ENCODE measurements around the gene RDH5. TPM values are rescaled to one million over a fixed set of nuclear protein-coding genes. Genes with fewer than 3 reads are reported as not detected.
A peak's percentile ranks its signal among the peaks of the same experiment; 100 is the strongest.

RDH5 gene
- total and polyA plus RNA-seq, 10 donors: 4.7 to 17.4 (median 12.9) TPM

- H3K9me3 ChIP-seq: no peaks in the 10 kb centered on the region
- no peak overlapping the region for H3K27ac ChIP-seq
- peaks cover 0 to 14% (median 0%) of the 10 kb centered on the region in 7 donors for H3K27me3 ChIP-seq (replicated peaks in 1 of 7)
- no peak for DNase-seq
- peaks cover 6 to 38% (median 25%) of the 10 kb centered on the region in 6 donors for H3K4me1 ChIP-seq
- WGBS, 5 donors: 85 to 92% (median 92%) methylated on average over 5 of the region's 5 CpGs
- intact Hi-C loops (cut with DNase I; ENCODE audit: low total_unique reads): no loop called here
- H3K36me3 ChIP-seq: peaks cover 0 to 22% (median 0%) of the 10 kb centered on the region in 6 donors
- H3K4me3 ChIP-seq: no peak overlapping the region
- TF ChIP-seq CTCF (IDR thresholded peaks at IDR 0.05 in 8 of 11, conservative IDR thresholded peaks at IDR 0.05 in 3 of 11) (no peak), POLR2A (IDR thresholded peaks at IDR 0.05) (no peak), POLR2AphosphoS5 (IDR thresholded peaks at IDR 0.05) (no peak)
These were observed 34.5 kb upstream of the RDH5 start for GRCh38 chr12:55685671-55686070.

- intact Hi-C loops (cut with DNase I; ENCODE audit: low total_unique reads): no loop called here
- Histone ChIP-seq H3K9me3 (no peaks in the 10 kb centered on the region), H3K27ac (no peak overlapping the region), H3K27me3 (replicated peaks in 1 of 7) (peaks cover 0 to 8% (median 0%) of the 10 kb centered on the region in 7 donors), H3K36me3 (peaks cover 0 to 22% (median 0%) of the 10 kb centered on the region in 6 donors), H3K4me3 (no peak overlapping the region), H3K4me1 (peaks cover 2 to 30% (median 17%) of the 10 kb centered on the region in 6 donors)
- no peak for DNase-seq
- TF ChIP-seq POLR2A (IDR thresholded peaks at IDR 0.05) (no peak), POLR2AphosphoS5 (IDR thresholded peaks at IDR 0.05) (no peak), CTCF (IDR thresholded peaks at IDR 0.05 in 8 of 11, conservative IDR thresholded peaks at IDR 0.05 in 3 of 11) (no peak)
- 84 to 98% (median 91%) methylated on average over 9 of the region's 9 CpGs for WGBS, 5 donors
These were observed 33.7 kb upstream of the RDH5 start for GRCh38 chr12:55686366-55687010.

- Histone ChIP-seq H3K27ac (no peak overlapping the region), H3K4me1 (peaks cover 0 to 18% (median 7%) of the 10 kb centered on the region in 6 donors), H3K9me3 (no peaks in the 10 kb centered on the region), H3K27me3 (replicated peaks in 1 of 7) (no peaks in the 10 kb centered on the region), H3K36me3 (peaks cover 0 to 22% (median 0%) of the 10 kb centered on the region in 6 donors), H3K4me3 (no peak overlapping the region)
- DNase-seq: peak; percentile 44
- intact Hi-C loops (cut with DNase I; ENCODE audit: low total_unique reads): no loop called here
- TF ChIP-seq POLR2A (IDR thresholded peaks at IDR 0.05): no peak
- TF ChIP-seq CTCF (IDR thresholded peaks at IDR 0.05 in 8 of 11, conservative IDR thresholded peaks at IDR 0.05 in 3 of 11): no peak
- no peak for TF ChIP-seq POLR2AphosphoS5 (IDR thresholded peaks at IDR 0.05)
These were observed 32.4 kb upstream of the RDH5 start for GRCh38 chr12:55687746-55688145.

GRCh38 chr12:55688716-55689655 is 31.2 kb upstream of the RDH5 start:
- peak; percentile 64 for DNase-seq
- TF ChIP-seq POLR2A (IDR thresholded peaks at IDR 0.05) (no peak), CTCF (IDR thresholded peaks at IDR 0.05 in 8 of 11, conservative IDR thresholded peaks at IDR 0.05 in 3 of 11) (no peak), POLR2AphosphoS5 (IDR thresholded peaks at IDR 0.05) (no peak)
- peaks cover 0 to 35% (median 0%) of the 10 kb centered on the region in 6 donors for H3K36me3 ChIP-seq

More at GRCh38 chr12:55688716-55689655, 31.2 kb upstream of the RDH5 start:
- intact Hi-C loops (cut with DNase I; ENCODE audit: low total_unique reads): no loop called here
- Histone ChIP-seq H3K4me3 (no peak overlapping the region), H3K4me1 (peaks cover 0 to 9% (median 0%) of the 10 kb centered on the region in 6 donors), H3K27me3 (replicated peaks in 1 of 7) (no peaks in the 10 kb centered on the region), H3K9me3 (no peaks in the 10 kb centered on the region), H3K27ac (no peak overlapping the region)
- 87 to 92% (median 91%) methylated on average over 15 to 16 of the region's 16 CpGs for WGBS, 5 donors
